GM12801 (cell line): ENCODE data around the gene SMG6.

Experiments used
- TF ChIP-seq, protein P1 (sequence below): IDR thresholded peaks from one replicate; pipeline ENCODE4 v1.5.1; 2011; ENCODE audit warnings: control low read depth; ENCODE audit not compliant: insufficient read length; ENCODE audit errors: extremely low read depth

Gene SMG6

DNA sequence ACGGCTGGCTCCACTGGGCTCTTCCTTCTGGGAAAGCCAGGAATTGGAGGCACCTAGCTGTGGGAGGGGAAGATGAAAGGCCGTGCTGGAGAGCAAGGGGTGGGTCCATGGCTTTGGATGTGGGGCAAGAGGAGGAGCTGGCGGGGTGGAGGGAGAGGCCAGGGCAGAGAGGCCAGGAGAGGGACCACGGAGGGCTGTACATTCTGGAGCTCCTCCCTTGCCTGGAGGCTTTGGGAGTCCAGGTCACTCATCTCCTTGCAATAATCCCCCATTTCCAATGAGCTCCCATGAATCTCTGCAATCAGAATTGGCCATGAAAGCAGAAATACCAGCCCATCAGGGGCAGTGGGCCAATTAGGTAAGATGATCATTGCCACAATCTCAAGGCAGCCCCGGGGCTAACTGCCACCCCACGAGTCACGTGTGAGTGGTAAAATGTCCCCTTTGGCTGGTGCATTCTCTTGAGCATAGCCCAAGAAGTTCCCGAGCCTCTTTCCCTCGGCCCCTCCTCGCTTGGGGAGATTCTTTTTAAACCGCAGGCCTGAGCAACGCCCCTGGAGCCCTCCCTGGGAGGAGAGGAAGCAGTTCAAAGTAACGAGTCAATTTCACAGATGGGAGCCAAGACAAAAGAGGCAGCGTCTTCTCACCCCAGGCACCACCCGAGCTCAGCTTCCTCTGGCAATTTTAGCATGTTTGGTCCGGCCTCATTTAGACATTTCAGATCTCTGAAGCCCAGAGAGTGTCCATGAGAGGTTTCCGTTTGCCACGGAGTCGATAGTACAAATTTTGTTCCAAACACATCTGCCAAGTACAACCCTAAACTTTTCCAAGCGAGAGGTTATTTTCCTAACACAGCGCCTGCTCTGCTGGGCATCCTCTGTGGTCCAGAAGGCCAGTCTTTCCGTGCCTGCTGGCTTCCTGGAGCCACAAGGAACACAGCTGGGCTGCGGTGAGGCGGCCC, 291.9 kb downstream of the SMG6 start:
- TF ChIP-seq, protein P1, sequence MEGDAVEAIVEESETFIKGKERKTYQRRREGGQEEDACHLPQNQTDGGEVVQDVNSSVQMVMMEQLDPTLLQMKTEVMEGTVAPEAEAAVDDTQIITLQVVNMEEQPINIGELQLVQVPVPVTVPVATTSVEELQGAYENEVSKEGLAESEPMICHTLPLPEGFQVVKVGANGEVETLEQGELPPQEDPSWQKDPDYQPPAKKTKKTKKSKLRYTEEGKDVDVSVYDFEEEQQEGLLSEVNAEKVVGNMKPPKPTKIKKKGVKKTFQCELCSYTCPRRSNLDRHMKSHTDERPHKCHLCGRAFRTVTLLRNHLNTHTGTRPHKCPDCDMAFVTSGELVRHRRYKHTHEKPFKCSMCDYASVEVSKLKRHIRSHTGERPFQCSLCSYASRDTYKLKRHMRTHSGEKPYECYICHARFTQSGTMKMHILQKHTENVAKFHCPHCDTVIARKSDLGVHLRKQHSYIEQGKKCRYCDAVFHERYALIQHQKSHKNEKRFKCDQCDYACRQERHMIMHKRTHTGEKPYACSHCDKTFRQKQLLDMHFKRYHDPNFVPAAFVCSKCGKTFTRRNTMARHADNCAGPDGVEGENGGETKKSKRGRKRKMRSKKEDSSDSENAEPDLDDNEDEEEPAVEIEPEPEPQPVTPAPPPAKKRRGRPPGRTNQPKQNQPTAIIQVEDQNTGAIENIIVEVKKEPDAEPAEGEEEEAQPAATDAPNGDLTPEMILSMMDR = no peak
